WERI-Rb-1 (cell line): ENCODE data around the gene NFKBIL1.

Experiments used
- DNase-seq: peaks from one replicate; pipeline ENCODE4 v3.0.0-alpha.2; 2020
- H3K27ac ChIP-seq: fragments of 250-450 bp; sonication (Bioruptor Pico); 2 replicates; pipeline ENCODE4 v1.5.1; 2020; ENCODE audit warnings: mild to moderate bottlenecking, moderate library complexity
- H3K27me3 ChIP-seq: fragments of 250-450 bp; sonication (Bioruptor Pico); 2 replicates; pipeline ENCODE4 v1.5.1; 2021; ENCODE audit warnings: mild to moderate bottlenecking, low read depth, moderate library complexity; ENCODE audit not compliant: insufficient read depth, severe bottlenecking
- H3K36me3 ChIP-seq: fragments of 250-450 bp; sonication (Bioruptor Pico); 2 replicates; pipeline ENCODE4 v1.5.1; 2020; ENCODE audit warnings: mild to moderate bottlenecking, moderate library complexity
- H3K4me3 ChIP-seq: 2 replicates; pipeline ENCODE4 v1.5.1; 2011; ENCODE audit warnings: low read depth, mild to moderate bottlenecking, control low read depth, low read length
- H3K9me3 ChIP-seq: fragments of 250-450 bp; sonication (Bioruptor Pico); 2 replicates; pipeline ENCODE4 v1.5.1; 2021; ENCODE audit warnings: mild to moderate bottlenecking, moderate library complexity; ENCODE audit not compliant: severe bottlenecking
- TF ChIP-seq, protein P1 (sequence below): IDR thresholded peaks from 2 replicates; pipeline ENCODE4 v1.5.1; 2011; ENCODE audit warnings: low read depth, mild to moderate bottlenecking, control low read depth, inconsistent platforms, low read length

The NFKBIL1 gene

GRCh38 chr6:31544676-31545075, 2.7 kb upstream of the NFKBIL1 start:
- Histone ChIP-seq H3K36me3 (peaks cover 42% of the 10 kb centered on the region), H3K4me3 (peak overlapping the region; percentile 65), H3K27me3 (no peaks in the 10 kb centered on the region), H3K9me3 (no peaks in the 10 kb centered on the region), H3K27ac (peak overlapping the region; percentile 66)
- DNase-seq, result no peak
- TF ChIP-seq, protein P1, sequence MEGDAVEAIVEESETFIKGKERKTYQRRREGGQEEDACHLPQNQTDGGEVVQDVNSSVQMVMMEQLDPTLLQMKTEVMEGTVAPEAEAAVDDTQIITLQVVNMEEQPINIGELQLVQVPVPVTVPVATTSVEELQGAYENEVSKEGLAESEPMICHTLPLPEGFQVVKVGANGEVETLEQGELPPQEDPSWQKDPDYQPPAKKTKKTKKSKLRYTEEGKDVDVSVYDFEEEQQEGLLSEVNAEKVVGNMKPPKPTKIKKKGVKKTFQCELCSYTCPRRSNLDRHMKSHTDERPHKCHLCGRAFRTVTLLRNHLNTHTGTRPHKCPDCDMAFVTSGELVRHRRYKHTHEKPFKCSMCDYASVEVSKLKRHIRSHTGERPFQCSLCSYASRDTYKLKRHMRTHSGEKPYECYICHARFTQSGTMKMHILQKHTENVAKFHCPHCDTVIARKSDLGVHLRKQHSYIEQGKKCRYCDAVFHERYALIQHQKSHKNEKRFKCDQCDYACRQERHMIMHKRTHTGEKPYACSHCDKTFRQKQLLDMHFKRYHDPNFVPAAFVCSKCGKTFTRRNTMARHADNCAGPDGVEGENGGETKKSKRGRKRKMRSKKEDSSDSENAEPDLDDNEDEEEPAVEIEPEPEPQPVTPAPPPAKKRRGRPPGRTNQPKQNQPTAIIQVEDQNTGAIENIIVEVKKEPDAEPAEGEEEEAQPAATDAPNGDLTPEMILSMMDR, result no peak

DNA sequence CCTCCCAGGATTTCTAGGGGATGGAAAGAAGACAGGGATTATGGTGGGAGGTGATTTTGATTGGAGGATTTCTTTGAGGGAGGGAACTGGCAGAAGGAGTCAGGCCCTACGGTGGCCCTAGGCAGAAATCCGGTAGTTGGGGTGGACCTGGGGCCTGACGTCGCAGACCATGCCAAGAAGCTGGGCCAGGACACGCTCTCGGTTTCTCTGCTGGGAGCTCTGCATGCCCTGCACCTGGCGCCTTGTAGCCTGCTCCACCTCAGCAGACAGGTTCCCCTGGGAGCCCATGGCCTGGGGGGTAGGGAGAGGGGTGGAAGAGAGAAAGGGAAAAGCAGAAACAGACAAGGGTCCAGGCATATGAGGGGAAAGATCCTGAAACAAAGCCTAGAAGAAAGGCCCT, 2.1 kb upstream of the NFKBIL1 start:
- Histone ChIP-seq H3K4me3 (peak overlapping the region; percentile 65), H3K36me3 (peaks cover 38% of the 10 kb centered on the region), H3K27ac (peak overlapping the region; percentile 66), H3K27me3 (no peaks in the 10 kb centered on the region), H3K9me3 (no peaks in the 10 kb centered on the region)
- TF ChIP-seq, protein P1, result no peak
- DNase-seq, result peak; percentile 81

GRCh38 chr6:31546339-31546957, 960 bp upstream of the NFKBIL1 start, which contains the start of gene ATP6V1G2:
TSS of gene ATP6V1G2 (minus strand) at chr6:31546608. CDS start at chr6:31546559, 49 bp downstream.
- Histone ChIP-seq H3K27ac (peak within 1 kb of the TSS; percentile 82), H3K36me3 (peaks cover 38% of the 10 kb centered on the region), H3K4me3 (peak within 1 kb of the TSS; percentile 65), H3K27me3 (no peaks in the 10 kb centered on the region), H3K9me3 (no peaks in the 10 kb centered on the region)
- TF ChIP-seq, protein P1, result peak; percentile 98
- DNase-seq, result peak; percentile 99

DNA sequence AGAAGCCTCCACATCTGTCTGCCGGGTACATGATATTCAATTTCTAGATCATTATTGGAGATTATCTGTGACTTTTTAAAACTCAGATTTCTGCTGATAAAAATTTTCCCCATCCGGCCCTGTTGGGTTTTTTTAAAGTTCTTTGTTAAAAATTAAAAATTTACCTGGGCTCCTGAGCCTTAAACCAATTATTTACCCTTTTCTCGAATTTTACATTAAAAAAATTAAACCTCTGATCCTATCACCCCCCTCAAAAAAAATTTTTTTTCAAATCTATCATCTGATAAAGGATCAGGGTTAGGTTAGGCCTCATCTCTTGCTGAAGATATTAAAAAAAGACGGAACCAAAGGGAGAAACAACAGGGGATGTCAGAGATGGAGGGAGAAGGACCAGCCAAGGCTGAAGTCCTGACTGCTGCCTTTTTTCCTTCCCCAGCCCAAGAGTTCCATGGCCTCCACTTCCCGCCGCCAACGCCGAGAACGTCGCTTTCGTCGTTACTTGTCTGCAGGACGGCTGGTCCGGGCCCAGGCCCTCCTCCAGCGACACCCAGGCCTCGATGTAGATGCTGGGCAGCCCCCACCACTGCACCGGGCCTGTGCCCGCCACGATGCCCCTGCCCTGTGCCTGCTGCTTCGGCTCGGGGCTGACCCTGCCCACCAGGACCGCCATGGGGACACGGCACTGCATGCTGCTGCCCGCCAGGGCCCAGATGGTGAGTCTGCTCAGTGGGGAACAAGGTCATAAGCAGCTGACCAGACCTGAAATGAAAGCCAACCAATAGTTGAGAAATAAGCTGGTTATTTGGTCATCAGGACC, 527 bp downstream of the NFKBIL1 start:
- TF ChIP-seq, protein P1, result no peak
- Histone ChIP-seq H3K27me3 (no peaks in the 10 kb centered on the region), H3K36me3 (peaks cover 49% of the 10 kb centered on the region), H3K4me3 (peak overlapping the region; percentile 65), H3K9me3 (no peaks in the 10 kb centered on the region), H3K27ac (peak overlapping the region; percentile 82)
- no peak for DNase-seq

DNA sequence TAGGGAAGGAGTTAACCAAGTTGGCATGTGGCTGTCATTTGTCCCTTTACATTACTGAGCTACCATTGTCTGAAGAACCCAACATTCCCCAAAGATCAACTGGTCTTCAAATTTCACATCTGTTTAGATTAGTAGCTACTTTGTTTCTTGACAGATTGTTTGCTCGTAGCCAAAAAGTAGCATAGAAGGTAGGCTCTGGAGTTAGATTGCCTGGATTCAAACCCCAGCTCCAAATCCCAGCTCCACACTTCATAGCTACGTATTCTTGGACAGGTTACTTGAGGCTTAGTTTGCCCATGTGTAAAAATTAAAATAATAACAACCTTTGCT, 1.1 kb downstream of the NFKBIL1 start:
- no peak for DNase-seq
- TF ChIP-seq, protein P1, result no peak
- Histone ChIP-seq H3K9me3 (no peaks in the 10 kb centered on the region), H3K36me3 (peaks cover 51% of the 10 kb centered on the region), H3K27me3 (no peaks in the 10 kb centered on the region), H3K4me3 (no peak overlapping the region), H3K27ac (no peak overlapping the region)
